Kidney (tissue), 14 donors: ENCODE data around the gene WNT6. TPM values are rescaled to one million over a fixed set of nuclear protein-coding genes. Genes with fewer than 3 reads are reported as not detected.

Experiments
- DNase-seq, 5 donors: peaks; one replicate each; pipeline ENCODE4 v3.0.0-alpha.2; 2013 to 2020
- FAIRE-seq: peaks from 2 replicates; lab custom pipeline; 2012; peaks lifted over from hg19 to GRCh38; lab: Jason Lieb, UNC
- H3K27ac ChIP-seq, 2 donors: one replicate each; pipeline ENCODE4 v1.7.0; 2013; ENCODE audit warnings: low read depth in 2 of 2, low read length in 2 of 2, inconsistent platforms in 1 of 2
- H3K27me3 ChIP-seq: one replicate; pipeline ENCODE4 v1.7.1; 2013; ENCODE audit warnings: low read length, inconsistent platforms; ENCODE audit not compliant: control insufficient read depth, insufficient read depth
- H3K36me3 ChIP-seq, 3 donors: one replicate each; pipeline versions ENCODE4 v1.7.0 to v1.7.1; 2013; ENCODE audit warnings: low read length in 3 of 3, control low read depth in 1 of 3, inconsistent platforms in 1 of 3; ENCODE audit not compliant: insufficient read depth in 3 of 3, control insufficient read depth in 2 of 3
- H3K4me1 ChIP-seq, 3 donors: one replicate each; pipeline versions ENCODE4 v1.7.0 to v1.7.1; 2013; ENCODE audit warnings: low read length in 3 of 3, inconsistent platforms in 1 of 3, low read depth in 1 of 3; ENCODE audit not compliant: control insufficient read depth in 2 of 3, insufficient read depth in 2 of 3
- H3K4me3 ChIP-seq, 3 donors: one replicate each; pipeline versions ENCODE4 v1.7.0 to v1.8.1; 2013; ENCODE audit warnings: low read length in 3 of 3, control low read depth in 1 of 3, inconsistent platforms in 1 of 3
- H3K9ac ChIP-seq, 3 donors: one replicate each; pipeline versions ENCODE4 v1.7.0 to v1.7.1; 2013; ENCODE audit warnings: low read length in 3 of 3, control low read depth in 1 of 3, inconsistent platforms in 1 of 3
- H3K9me3 ChIP-seq, 3 donors: one replicate each; pipeline versions ENCODE4 v1.7.0 to v1.7.1; 2013; ENCODE audit warnings: low read length in 3 of 3, control low read depth in 1 of 3, inconsistent platforms in 1 of 3; ENCODE audit not compliant: control insufficient read depth in 2 of 3, insufficient read depth in 1 of 3
- CTCF ChIP-seq: IDR thresholded peaks from 3 replicates; pipeline ENCODE4 v1.5.1; 2012; ENCODE audit warnings: mild to moderate bottlenecking, moderate library complexity, borderline replicate concordance; ENCODE audit not compliant: insufficient read depth; ENCODE audit errors: extremely low read depth
- intact Hi-C: fragments of 100-400 bp; cut with DNase I; formaldehyde crosslinking; loops from one replicate; pipeline ENCODE4 v1.11.1; 2022
- polyA plus RNA-seq: library from polyadenylated mRNA; stranded (reverse); fragments of 350-450 nt; fragmentation: Illumina TruSeq; extraction: RNeasy Lipid Tissue Mini Kit (QIAGEN cat#74804); gene quantifications from one replicate; pipeline ENCODE4 v1.2.3, GENCODE V29; 2014; ENCODE audit warnings: low read depth, low replicate concordance; ENCODE audit not compliant: insufficient read depth
- total RNA-seq: library from RNA; stranded (reverse); fragmentation: NEBNext Ultra II Directional; extraction: Animal tissue kit (Norgen Biotek cat#: 25700); gene quantifications from one replicate; pipeline ENCODE4 v1.2.1, GENCODE V29; 2021
- donor health status: control.
- donor health status: control.
- donor health status: control.
- donor health status: control.
- donor health status: control.
- donor health status: DM: yes; HTN: yes; CAD: no.
- donor health status: Normal renal cell carcinoma (clear cell type).

WNT6 gene
- total and polyA plus RNA-seq, 2 donors from 2014 or later, result 0.57 to 0.75 TPM

DNA sequence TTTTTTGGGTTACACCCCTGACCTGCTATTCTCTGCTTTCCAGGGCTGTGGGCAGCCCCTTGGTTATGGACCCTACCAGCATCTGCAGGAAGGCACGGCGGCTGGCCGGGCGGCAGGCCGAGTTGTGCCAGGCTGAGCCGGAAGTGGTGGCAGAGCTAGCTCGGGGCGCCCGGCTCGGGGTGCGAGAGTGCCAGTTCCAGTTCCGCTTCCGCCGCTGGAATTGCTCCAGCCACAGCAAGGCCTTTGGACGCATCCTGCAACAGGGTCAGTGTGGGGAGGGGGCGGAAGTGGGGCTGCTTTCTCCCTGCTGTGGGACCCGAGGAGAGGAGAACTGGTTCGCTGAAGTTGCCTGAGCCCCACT lies 11.4 kb downstream of the WNT6 start:
- Histone ChIP-seq H3K4me1 (peaks cover 0 to 7% (median 0%) of the 10 kb centered on the region in 3 donors), H3K4me3 (no peak overlapping the region), H3K9me3 (no peaks in the 10 kb centered on the region), H3K9ac (no peak overlapping the region), H3K27me3 (peaks cover 55% of the 10 kb centered on the region), H3K36me3 (no peaks in the 10 kb centered on the region), H3K27ac (no peak overlapping the region)
- FAIRE-seq (no peak), DNase-seq (no peak)
- intact Hi-C loops, result no loop called here
- no peak for TF ChIP-seq CTCF

- Histone ChIP-seq H3K9ac (no peak overlapping the region), H3K27me3 (peaks cover 55% of the 10 kb centered on the region), H3K36me3 (no peaks in the 10 kb centered on the region), H3K4me1 (peaks cover 0 to 7% (median 0%) of the 10 kb centered on the region in 3 donors), H3K4me3 (no peak overlapping the region), H3K9me3 (no peaks in the 10 kb centered on the region), H3K27ac (no peak overlapping the region)
- FAIRE-seq, result no peak
- TF ChIP-seq CTCF, result no peak
- peak in 2 of 5 donors; percentile 37 to 75 for DNase-seq
- intact Hi-C loops, result no loop called here
Measured at GRCh38 chr2:218871345-218872302, 12.0 kb downstream of the WNT6 start.

GRCh38 chr2:218872645-218873358 lies 13.2 kb downstream of the WNT6 start:
- Histone ChIP-seq H3K27ac (no peak overlapping the region), H3K4me1 (peaks cover 0 to 7% (median 0%) of the 10 kb centered on the region in 3 donors), H3K36me3 (no peaks in the 10 kb centered on the region), H3K9me3 (no peaks in the 10 kb centered on the region), H3K4me3 (no peak overlapping the region), H3K9ac (no peak overlapping the region), H3K27me3 (peaks cover 55% of the 10 kb centered on the region)
- no peak for FAIRE-seq
- TF ChIP-seq CTCF, result no peak
- intact Hi-C loops, result no loop called here
- DNase-seq, result no peak
